ENCODE data around the gene TET1.

DNA sequence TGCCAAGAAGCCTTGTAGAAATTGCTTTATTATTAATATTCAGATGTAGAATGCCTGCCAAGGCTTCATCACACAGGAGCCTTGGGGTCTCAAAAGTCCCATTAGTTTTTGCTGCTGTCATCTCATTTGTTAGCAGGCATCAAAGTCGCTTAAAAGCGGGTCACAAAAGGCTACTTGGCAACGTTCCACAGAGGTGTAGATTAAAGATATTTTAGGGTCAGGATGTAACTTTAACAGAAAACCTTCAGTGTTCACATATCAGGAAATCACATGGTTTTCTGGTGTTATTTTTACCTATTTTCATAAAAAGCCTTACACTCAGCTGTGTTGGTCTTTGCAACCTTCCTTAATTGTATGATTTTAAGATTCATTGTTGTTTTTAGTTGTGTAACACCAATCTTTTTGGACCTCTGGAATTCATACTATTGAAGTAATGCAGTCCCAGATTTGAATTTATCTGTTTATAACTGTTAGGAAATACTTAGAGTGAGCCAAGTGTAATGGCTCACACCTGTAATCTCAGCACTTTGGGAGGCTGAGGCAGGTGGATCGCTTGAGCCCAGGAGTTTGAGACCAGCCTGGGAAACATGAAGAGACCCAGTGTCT lies 65.3 kb downstream of the TET1 start:
- TF ChIP-seq, protein P1, sequence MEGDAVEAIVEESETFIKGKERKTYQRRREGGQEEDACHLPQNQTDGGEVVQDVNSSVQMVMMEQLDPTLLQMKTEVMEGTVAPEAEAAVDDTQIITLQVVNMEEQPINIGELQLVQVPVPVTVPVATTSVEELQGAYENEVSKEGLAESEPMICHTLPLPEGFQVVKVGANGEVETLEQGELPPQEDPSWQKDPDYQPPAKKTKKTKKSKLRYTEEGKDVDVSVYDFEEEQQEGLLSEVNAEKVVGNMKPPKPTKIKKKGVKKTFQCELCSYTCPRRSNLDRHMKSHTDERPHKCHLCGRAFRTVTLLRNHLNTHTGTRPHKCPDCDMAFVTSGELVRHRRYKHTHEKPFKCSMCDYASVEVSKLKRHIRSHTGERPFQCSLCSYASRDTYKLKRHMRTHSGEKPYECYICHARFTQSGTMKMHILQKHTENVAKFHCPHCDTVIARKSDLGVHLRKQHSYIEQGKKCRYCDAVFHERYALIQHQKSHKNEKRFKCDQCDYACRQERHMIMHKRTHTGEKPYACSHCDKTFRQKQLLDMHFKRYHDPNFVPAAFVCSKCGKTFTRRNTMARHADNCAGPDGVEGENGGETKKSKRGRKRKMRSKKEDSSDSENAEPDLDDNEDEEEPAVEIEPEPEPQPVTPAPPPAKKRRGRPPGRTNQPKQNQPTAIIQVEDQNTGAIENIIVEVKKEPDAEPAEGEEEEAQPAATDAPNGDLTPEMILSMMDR (IDR thresholded peaks at IDR 0.05) = no peak
- TF ChIP-seq POLR2A (IDR thresholded peaks at IDR 0.05; ENCODE audit: low read length) = no peak
- TF ChIP-seq, protein P2, sequence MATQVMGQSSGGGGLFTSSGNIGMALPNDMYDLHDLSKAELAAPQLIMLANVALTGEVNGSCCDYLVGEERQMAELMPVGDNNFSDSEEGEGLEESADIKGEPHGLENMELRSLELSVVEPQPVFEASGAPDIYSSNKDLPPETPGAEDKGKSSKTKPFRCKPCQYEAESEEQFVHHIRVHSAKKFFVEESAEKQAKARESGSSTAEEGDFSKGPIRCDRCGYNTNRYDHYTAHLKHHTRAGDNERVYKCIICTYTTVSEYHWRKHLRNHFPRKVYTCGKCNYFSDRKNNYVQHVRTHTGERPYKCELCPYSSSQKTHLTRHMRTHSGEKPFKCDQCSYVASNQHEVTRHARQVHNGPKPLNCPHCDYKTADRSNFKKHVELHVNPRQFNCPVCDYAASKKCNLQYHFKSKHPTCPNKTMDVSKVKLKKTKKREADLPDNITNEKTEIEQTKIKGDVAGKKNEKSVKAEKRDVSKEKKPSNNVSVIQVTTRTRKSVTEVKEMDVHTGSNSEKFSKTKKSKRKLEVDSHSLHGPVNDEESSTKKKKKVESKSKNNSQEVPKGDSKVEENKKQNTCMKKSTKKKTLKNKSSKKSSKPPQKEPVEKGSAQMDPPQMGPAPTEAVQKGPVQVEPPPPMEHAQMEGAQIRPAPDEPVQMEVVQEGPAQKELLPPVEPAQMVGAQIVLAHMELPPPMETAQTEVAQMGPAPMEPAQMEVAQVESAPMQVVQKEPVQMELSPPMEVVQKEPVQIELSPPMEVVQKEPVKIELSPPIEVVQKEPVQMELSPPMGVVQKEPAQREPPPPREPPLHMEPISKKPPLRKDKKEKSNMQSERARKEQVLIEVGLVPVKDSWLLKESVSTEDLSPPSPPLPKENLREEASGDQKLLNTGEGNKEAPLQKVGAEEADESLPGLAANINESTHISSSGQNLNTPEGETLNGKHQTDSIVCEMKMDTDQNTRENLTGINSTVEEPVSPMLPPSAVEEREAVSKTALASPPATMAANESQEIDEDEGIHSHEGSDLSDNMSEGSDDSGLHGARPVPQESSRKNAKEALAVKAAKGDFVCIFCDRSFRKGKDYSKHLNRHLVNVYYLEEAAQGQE (IDR thresholded peaks at IDR 0.05) = no peak
- TF ChIP-seq, protein P3, sequence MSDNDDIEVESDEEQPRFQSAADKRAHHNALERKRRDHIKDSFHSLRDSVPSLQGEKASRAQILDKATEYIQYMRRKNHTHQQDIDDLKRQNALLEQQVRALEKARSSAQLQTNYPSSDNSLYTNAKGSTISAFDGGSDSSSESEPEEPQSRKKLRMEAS (IDR thresholded peaks at IDR 0.05) = no peak
- TF ChIP-seq, protein P4, sequence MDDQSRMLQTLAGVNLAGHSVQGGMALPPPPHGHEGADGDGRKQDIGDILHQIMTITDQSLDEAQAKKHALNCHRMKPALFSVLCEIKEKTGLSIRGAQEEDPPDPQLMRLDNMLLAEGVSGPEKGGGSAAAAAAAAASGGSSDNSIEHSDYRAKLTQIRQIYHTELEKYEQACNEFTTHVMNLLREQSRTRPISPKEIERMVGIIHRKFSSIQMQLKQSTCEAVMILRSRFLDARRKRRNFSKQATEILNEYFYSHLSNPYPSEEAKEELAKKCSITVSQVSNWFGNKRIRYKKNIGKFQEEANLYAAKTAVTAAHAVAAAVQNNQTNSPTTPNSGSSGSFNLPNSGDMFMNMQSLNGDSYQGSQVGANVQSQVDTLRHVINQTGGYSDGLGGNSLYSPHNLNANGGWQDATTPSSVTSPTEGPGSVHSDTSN (IDR thresholded peaks at IDR 0.05) = no peak
- no peak for TF ChIP-seq EP300 (IDR thresholded peaks at IDR 0.05)
- no peak for TF ChIP-seq KDM1A (IDR thresholded peaks at IDR 0.05; ENCODE audit: low read depth)
- no peak for TF ChIP-seq MAFK (IDR thresholded peaks at IDR 0.05; ENCODE audit: partially characterized antibody)
- no peak for TF ChIP-seq JUNB (IDR thresholded peaks at IDR 0.05)
- no peak for TF ChIP-seq RAD21 (conservative IDR thresholded peaks at IDR 0.05 in 1 of 2, IDR thresholded peaks at IDR 0.05 in 1 of 2)
- TF ChIP-seq CBX8 (IDR thresholded peaks at IDR 0.05) = no peak
- no peak for TF ChIP-seq RNF2 (IDR thresholded peaks at IDR 0.05; ENCODE audit: borderline replicate concordance, low read depth)

All from A549 (cell line).